GM12878 (cell line): ENCODE data around the gene PTGFRN. TPM values are rescaled to one million over a fixed set of nuclear protein-coding genes. Genes with fewer than 3 reads are reported as not detected.

Experiments
- ATAC-seq: fragments of 200-7000 bp; cut with Tn5 transposase; 3 replicates; pipeline ENCODE4 v1.9.1; 2020; ENCODE audit warnings: mild to moderate bottlenecking, moderate library complexity
- BruUV-seq: library from RNA; stranded (reverse); fragments of 400-500 nt; replicated peaks from 2 replicates; lab custom pipeline; 2021; lab: Mats Ljungman, UMichigan
- CTCF ChIA-PET: fragments of 300-600 bp; sonication (Branson Sonifier 250); formaldehyde crosslinking; extraction: SDS; loops from one replicate; lab custom pipeline; 2021; ENCODE audit warnings: inconsistent platforms; lab: Yijun Ruan, JAX
- POLR2A ChIA-PET: fragments of 350-600 bp; formaldehyde crosslinking; extraction: SDS; loops from one replicate; lab custom pipeline; 2021; ENCODE audit warnings: inconsistent platforms; lab: Charles Lee
- RAD21 ChIA-PET: fragments of 300-600 bp; sonication (Branson Sonifier 250); formaldehyde crosslinking; loops from one replicate; lab custom pipeline; 2023; ENCODE audit warnings: antibody characterized with exemption; ENCODE audit not compliant: unreplicated experiment; lab: Charles Lee
- SMC1A ChIA-PET: fragments of 300-600 bp; sonication (Branson Sonifier 250); formaldehyde crosslinking; loops from one replicate; lab custom pipeline; 2023; ENCODE audit not compliant: unreplicated experiment, uncharacterized antibody; lab: Charles Lee
- DNase-seq: peaks from one replicate; pipeline ENCODE4 v3.0.0-alpha.2; 2011; ENCODE audit warnings: low read depth, low spot score
- FAIRE-seq: peaks from 3 replicates; lab custom pipeline; 2011; peaks lifted over from hg19 to GRCh38; lab: Jason Lieb, UNC
- H2AFZ ChIP-seq: 2 replicates; pipeline ENCODE4 v1.6.0; 2011; ENCODE audit warnings: low read depth, low read length, control low read depth; ENCODE audit not compliant: control insufficient read depth
- H3K27ac ChIP-seq: 2 replicates; pipeline ENCODE4 v1.5.1; 2011; ENCODE audit warnings: control low read depth; ENCODE audit not compliant: control insufficient read depth, insufficient read depth
- H3K27me3 ChIP-seq, 2 experiments: replicated peaks in 1 of 2; 2 replicates each; pipeline versions ENCODE4 v1.6.0 to v1.6.1; 2011; ENCODE audit warnings: low read length in 1 of 2; ENCODE audit not compliant: control insufficient read depth in 2 of 2, insufficient read depth in 2 of 2
- H3K36me3 ChIP-seq, 2 experiments: 2 replicates each; pipeline ENCODE4 v1.5.1; 2011; ENCODE audit warnings: low read length in 1 of 2; ENCODE audit not compliant: control insufficient read depth in 2 of 2, insufficient read depth in 2 of 2
- H3K4me1 ChIP-seq: 2 replicates; pipeline ENCODE4 v1.6.1; 2011; ENCODE audit warnings: mild to moderate bottlenecking, low read length, moderate library complexity, mixed read lengths; ENCODE audit not compliant: control insufficient read depth, insufficient read depth
- H3K4me2 ChIP-seq: 2 replicates; pipeline ENCODE4 v1.6.0; 2011; ENCODE audit warnings: control low read depth; ENCODE audit not compliant: control insufficient read depth, insufficient read depth
- H3K4me3 ChIP-seq: fragments of 200-600 bp; sonication (generic); 2 replicates; pipeline ENCODE4 v1.5.1; 2016
- H3K79me2 ChIP-seq: 2 replicates; pipeline ENCODE4 v1.6.0; 2011; ENCODE audit warnings: low read length; ENCODE audit not compliant: control insufficient read depth, insufficient read depth
- H3K9ac ChIP-seq: 2 replicates; pipeline ENCODE4 v1.8.0; 2011; ENCODE audit warnings: low read length, control low read depth, mixed read lengths; ENCODE audit not compliant: control insufficient read depth, insufficient read depth
- H3K9me3 ChIP-seq: replicated peaks from 3 replicates; pipeline ENCODE4 v1.5.1; 2011; ENCODE audit warnings: mild to moderate bottlenecking, low read length; ENCODE audit not compliant: control insufficient read depth, insufficient read depth
- H4K20me1 ChIP-seq: 2 replicates; pipeline ENCODE4 v1.6.0; 2011; ENCODE audit not compliant: control insufficient read depth, insufficient read depth
- CHD1 ChIP-seq: IDR thresholded peaks from 2 replicates; pipeline ENCODE4 v1.6.1; 2012; ENCODE audit warnings: low read depth, low read length, improper control_type of control experiment
- E4F1 ChIP-seq: fragments of 450-650 bp; IDR thresholded peaks from 2 replicates; pipeline ENCODE4 v1.6.1; 2018; ENCODE audit warnings: borderline replicate concordance, mild to moderate bottlenecking; ENCODE audit not compliant: partially characterized antibody
- NR2C1 ChIP-seq: fragments of 450-650 bp; IDR thresholded peaks from 2 replicates; pipeline ENCODE4 v1.6.1; 2017; ENCODE audit warnings: antibody characterized with exemption, mild to moderate bottlenecking, moderate library complexity
- RBBP5 ChIP-seq: fragments of 200-600 bp; sonication (generic); conservative IDR thresholded peaks from 2 replicates; pipeline ENCODE4 v1.6.1; 2016
- YBX1 ChIP-seq: fragments of 450-650 bp; IDR thresholded peaks from 2 replicates; pipeline ENCODE4 v1.6.1; 2016; ENCODE audit warnings: antibody characterized with exemption
- WGBS: methylation state at CpG from one replicate; pipeline ENCODE4 v1.1.6; 2016; ENCODE audit warnings: low lambda C conversion rate; ENCODE audit not compliant: insufficient replicate concordance, insufficient coverage; ENCODE audit errors: missing lambda C conversion rate; 5-methylcytosine and 5-hydroxymethylcytosine counted together
- in situ Hi-C: fragments of 300-500 bp; cut with MboI; formaldehyde crosslinking; loops from 9 replicates; pipeline ENCODE4 v1.14.3; 2018; ENCODE audit warnings: mixed read lengths
- intact Hi-C: fragments of 100-400 bp; cut with micrococcal nuclease; formaldehyde crosslinking; loops from one replicate; pipeline ENCODE4 v1.14.2; 2022; ENCODE audit not compliant: unreplicated experiment
- polyA plus RNA-seq, 11 experiments: library from polyadenylated mRNA; depleted of rRNA in 4 of 11; unstranded in 6 of 11; stranded (reverse) in 5 of 11; fragments of >200 nt; fragmentation: Nextera tagmentation in 4 of 11; fragmentation: Illumina TruSeq in 1 of 11; extraction: Ambion mirVana in 4 of 11; extraction: Trizol in 1 of 11; gene quantifications; 1 replicate in 1 of 11; 2 replicates in 10 of 11; pipeline versions ENCODE4 v1.2.1 to v1.2.3, GENCODE V29; 2011 to 2016; ENCODE audit warnings: inconsistent platforms in 2 of 11, missing spikeins in 2 of 11, low read depth in 1 of 11
- total RNA-seq, 4 experiments: library from RNA; depleted of rRNA in 3 of 4; stranded (reverse); fragments of >200 nt in 3 of 4; fragmentation: Illumina TruSeq in 1 of 4; extraction: Trizol in 1 of 4; gene quantifications; 2 replicates each; pipeline versions ENCODE4 v1.2.1 to v1.2.3, GENCODE V29; 2013 to 2021
- TF ChIP-seq, protein P1 (sequence below): IDR thresholded peaks from 2 replicates; pipeline ENCODE4 v1.6.1; 2012; ENCODE audit warnings: low read depth, low read length, improper control_type of control experiment

PTGFRN gene
- total and polyA plus RNA-seq, 10 of the 15 experiments (the other 5 are each of a cell fraction or from before 2014, with no cell fraction given), result 2.7 to 8.3 (median 5.1) TPM

DNA sequence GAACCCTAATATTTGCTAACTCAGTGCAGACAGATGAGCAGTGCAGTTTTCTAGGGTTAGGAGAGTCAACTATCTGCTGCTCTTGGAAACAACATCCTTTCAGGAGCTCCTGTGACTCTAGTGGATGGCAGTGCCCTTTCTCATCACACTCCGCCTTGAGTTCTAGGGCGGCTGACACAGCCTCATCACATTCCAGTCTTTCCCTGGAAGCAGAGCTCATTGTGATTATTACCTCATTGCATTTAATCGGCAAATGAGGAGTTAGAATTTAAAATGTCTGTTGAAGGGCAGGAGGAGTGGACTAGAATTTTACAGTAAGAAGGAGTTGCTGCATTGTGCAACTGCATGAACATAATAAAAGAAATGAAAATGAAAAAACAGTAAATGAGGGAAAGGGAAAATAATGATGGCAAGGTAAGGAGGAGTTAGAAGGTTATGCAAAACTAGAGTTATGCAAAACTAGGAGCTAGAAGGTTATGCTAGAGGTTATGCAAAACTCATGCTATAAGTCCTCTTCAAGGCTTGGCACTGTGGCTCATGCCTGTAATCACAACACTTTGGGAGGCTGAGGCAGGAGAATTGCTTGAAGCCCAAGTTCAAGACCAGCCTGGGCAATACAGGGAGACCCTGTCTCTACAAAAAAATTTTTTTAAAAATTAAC is 6.9 kb upstream of the PTGFRN start:
- Histone ChIP-seq H3K79me2 (no peaks in the 10 kb centered on the region), H4K20me1 (no peaks in the 10 kb centered on the region), H3K9ac (no peak overlapping the region), H3K4me1 (no peaks in the 10 kb centered on the region), H3K9me3 (no peaks in the 10 kb centered on the region; the same call in 2 of the 3 replicates), H2AFZ (no peak overlapping the region), H3K27me3 (no peaks in the 10 kb centered on the region; a peak in 1 of 4 replicates), H3K4me3 (no peak overlapping the region), H3K36me3 (no peaks in the 10 kb centered on the region), H3K27ac (no peak overlapping the region), H3K4me2 (no peak overlapping the region)
- ATAC-seq (peak; percentile 52), DNase-seq (no peak), FAIRE-seq (no peak)
- ChIA-PET RAD21 (interaction anchor here (0.6 to 1.6 kb wide), 5 partner anchors 14 to 170 kb away, joined by 3 to 4 read pairs (median 3); no protein-coding TSS in a partner anchor), POLR2A (interaction anchor here (0.6 to 1.5 kb wide), 4 partner anchors 13 to 791 kb away, joined by 3 to 4 read pairs (median 3); partner anchors contain the start of gene TTF2), SMC1A (interaction anchor here (0.6 to 2.2 kb wide), 12 partner anchors 9 to 722 kb away, joined by 3 to 7 read pairs (median 4); no protein-coding TSS in a partner anchor), CTCF (interaction anchor here (0.6 to 1.7 kb wide), 7 partner anchors 9 to 166 kb away, joined by 3 to 8 read pairs (median 3); no protein-coding TSS in a partner anchor)
- in situ Hi-C loops (no loop called here), intact Hi-C loops (no loop called here)
- no TSS peak for BruUV-seq
- no peak for TF ChIP-seq E4F1
- TF ChIP-seq CHD1, result no peak
- no peak for TF ChIP-seq RBBP5
- TF ChIP-seq NR2C1, result no peak
- TF ChIP-seq, protein P1, sequence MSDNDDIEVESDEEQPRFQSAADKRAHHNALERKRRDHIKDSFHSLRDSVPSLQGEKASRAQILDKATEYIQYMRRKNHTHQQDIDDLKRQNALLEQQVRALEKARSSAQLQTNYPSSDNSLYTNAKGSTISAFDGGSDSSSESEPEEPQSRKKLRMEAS, result no peak
- TF ChIP-seq YBX1, result no peak
- WGBS, result 67% methylated on average over 3 of the region's 3 CpGs
